H1 (cell line): ENCODE data around the gene TIFAB. TPM values are rescaled to one million over a fixed set of nuclear protein-coding genes. Genes with fewer than 3 reads are reported as not detected.

ENCODE experiments used
- CTCF ChIA-PET: fragments of 300-600 bp; sonication (Branson Sonifier 250); formaldehyde crosslinking; loops from one replicate; lab custom pipeline; 2021; ENCODE audit not compliant: partially characterized antibody; lab: Charles Lee
- POLR2A ChIA-PET: fragments of 300-600 bp; sonication (Branson Sonifier 250); formaldehyde crosslinking; loops from one replicate; lab custom pipeline; 2021; ENCODE audit warnings: inconsistent platforms; ENCODE audit not compliant: partially characterized antibody; lab: Charles Lee
- DNase-seq, 2 experiments: peaks; one replicate each; pipeline versions ENCODE4 v3.0.0 to v3.0.0-alpha.2; 2010 to 2022; ENCODE audit warnings: low spot score in 2 of 2, low read depth in 1 of 2, mixed read lengths in 1 of 2
- FAIRE-seq: peaks from 2 replicates; lab custom pipeline; 2011; peaks lifted over from hg19 to GRCh38; lab: Jason Lieb, UNC
- H2AFZ ChIP-seq: 2 replicates; pipeline ENCODE4 v1.8.1; 2012; ENCODE audit warnings: low read length, inconsistent platforms
- H2AK5ac ChIP-seq: 2 replicates; pipeline ENCODE4 v1.6.1; 2013; ENCODE audit warnings: low read depth, low read length
- H2BK120ac ChIP-seq: replicated peaks from 2 replicates; pipeline ENCODE3; 2013; ENCODE audit warnings: low read depth, low read length, inconsistent platforms
- H2BK12ac ChIP-seq: 2 replicates; pipeline ENCODE4 v1.6.1; 2013; ENCODE audit warnings: low read depth, low read length
- H2BK15ac ChIP-seq: 2 replicates; pipeline ENCODE4 v1.6.1; 2013; ENCODE audit warnings: low read length
- H2BK20ac ChIP-seq: 2 replicates; pipeline ENCODE4 v1.6.1; 2013; ENCODE audit warnings: low read length
- H2BK5ac ChIP-seq: 2 replicates; pipeline ENCODE4 v1.6.1; 2013; ENCODE audit warnings: low read depth, low read length
- H3K14ac ChIP-seq: 2 replicates; pipeline ENCODE4 v1.6.1; 2013; ENCODE audit warnings: inconsistent platforms; ENCODE audit not compliant: insufficient read length
- H3K18ac ChIP-seq: 2 replicates; pipeline ENCODE4 v1.6.1; 2013; ENCODE audit warnings: low read length; ENCODE audit errors: extremely low read depth
- H3K23ac ChIP-seq: 2 replicates; pipeline ENCODE4 v1.6.1; 2013; ENCODE audit warnings: inconsistent platforms; ENCODE audit not compliant: insufficient read length
- H3K23me2 ChIP-seq: 2 replicates; pipeline ENCODE4 v1.6.1; 2013; ENCODE audit warnings: low read depth, low read length
- H3K27ac ChIP-seq: 2 replicates; pipeline ENCODE4 v1.6.1; 2011; ENCODE audit warnings: low read depth, low read length, inconsistent platforms
- H3K27me3 ChIP-seq, 4 experiments: replicated peaks in 1 of 4; 1 replicate in 1 of 4; 2 replicates in 3 of 4; pipeline versions ENCODE4 v1.6.1 to v1.8.1; 2011 to 2013; ENCODE audit warnings: low read length in 3 of 4, mild to moderate bottlenecking in 3 of 4, inconsistent platforms in 2 of 4, mixed read lengths in 2 of 4, moderate library complexity in 1 of 4; ENCODE audit not compliant: control insufficient read depth in 3 of 4, insufficient read depth in 3 of 4; ENCODE audit errors: extremely low read depth in 1 of 4
- H3K36me3 ChIP-seq, 4 experiments: 2 replicates each; pipeline versions ENCODE4 v1.6.1 to v1.8.1; 2011 to 2013; ENCODE audit warnings: mild to moderate bottlenecking in 4 of 4, low read length in 3 of 4, moderate library complexity in 2 of 4, control low read depth in 1 of 4, inconsistent platforms in 1 of 4; ENCODE audit not compliant: insufficient read depth in 4 of 4, control insufficient read depth in 2 of 4
- H3K4ac ChIP-seq: replicated peaks from 2 replicates; pipeline ENCODE3; 2013; ENCODE audit warnings: low read length, low read depth, mixed read lengths, inconsistent platforms; ENCODE audit not compliant: insufficient read length
- H3K4me1 ChIP-seq, 4 experiments: replicated peaks in 1 of 4; 1 replicate in 1 of 4; 2 replicates in 3 of 4; pipeline versions ENCODE4 v1.6.1 to v1.8.1; 2011 to 2013; ENCODE audit warnings: low read length in 3 of 4, inconsistent platforms in 2 of 4, mixed read lengths in 1 of 4; ENCODE audit not compliant: insufficient read depth in 4 of 4, control insufficient read depth in 3 of 4
- H3K4me2 ChIP-seq, 2 experiments: 2 replicates each; pipeline versions ENCODE4 v1.6.1 to v1.8.1; 2011 to 2013; ENCODE audit warnings: low read depth in 2 of 2, low read length in 2 of 2, control low read depth in 1 of 2, inconsistent platforms in 1 of 2, mild to moderate bottlenecking in 1 of 2; ENCODE audit not compliant: insufficient read depth in 1 of 2
- H3K4me3 ChIP-seq, 4 experiments: fragments of 200-600, 300-600 bp in 1 of 4; sonication (generic), shearing (Covaris generic), sonication (Bioruptor Twin) in 1 of 4; 2 replicates each; pipeline versions ENCODE4 v1.5.1 to v1.8.1; 2011 to 2016; ENCODE audit warnings: low read length in 4 of 4, low read depth in 3 of 4, control low read depth in 2 of 4, inconsistent platforms in 2 of 4, mild to moderate bottlenecking in 2 of 4, mixed read lengths in 1 of 4, moderate library complexity in 1 of 4; ENCODE audit not compliant: insufficient read depth in 2 of 4; ENCODE audit errors: extremely low read depth in 1 of 4
- H3K56ac ChIP-seq: replicated peaks from 2 replicates; pipeline ENCODE3; 2013; ENCODE audit warnings: low read depth, mild to moderate bottlenecking, mixed read lengths, low read length, inconsistent platforms; ENCODE audit not compliant: insufficient read length
- H3K79me1 ChIP-seq: 2 replicates; pipeline ENCODE4 v1.6.1; 2013; ENCODE audit warnings: low read depth, low read length, control low read depth
- H3K79me2 ChIP-seq, 2 experiments: 2 replicates each; pipeline versions ENCODE4 v1.6.1 to v1.8.1; 2012 to 2013; ENCODE audit warnings: low read length in 2 of 2, mild to moderate bottlenecking in 2 of 2, inconsistent platforms in 1 of 2; ENCODE audit not compliant: insufficient read depth in 2 of 2, control insufficient read depth in 1 of 2
- H3K9ac ChIP-seq, 4 experiments: replicated peaks in 1 of 4; 1 replicate in 1 of 4; 2 replicates in 3 of 4; pipeline versions ENCODE4 v1.6.1 to v1.8.1; 2011 to 2013; ENCODE audit warnings: low read depth in 3 of 4, low read length in 3 of 4, control low read depth in 2 of 4, mild to moderate bottlenecking in 2 of 4, moderate library complexity in 2 of 4, inconsistent platforms in 1 of 4; ENCODE audit errors: extremely low read depth in 1 of 4
- H3K9me3 ChIP-seq, 2 experiments: 2 replicates each; pipeline versions ENCODE4 v1.6.1 to v1.8.1; 2012 to 2013; ENCODE audit warnings: mild to moderate bottlenecking in 2 of 2, moderate library complexity in 2 of 2, control low read depth in 1 of 2, inconsistent platforms in 1 of 2, low read depth in 1 of 2, low read length in 1 of 2, mixed read lengths in 1 of 2; ENCODE audit not compliant: insufficient read depth in 2 of 2
- H4K20me1 ChIP-seq, 2 experiments: replicated peaks in 1 of 2; 2 replicates each; pipeline versions ENCODE3 to v1.8.1; 2011 to 2013; ENCODE audit warnings: inconsistent platforms in 2 of 2, low read length in 2 of 2, mild to moderate bottlenecking in 1 of 2; ENCODE audit not compliant: insufficient read depth in 2 of 2, control insufficient read depth in 1 of 2
- H4K5ac ChIP-seq: 2 replicates; pipeline ENCODE4 v1.6.1; 2013; ENCODE audit warnings: low read length, low read depth, mixed read lengths, inconsistent platforms; ENCODE audit not compliant: insufficient read length
- H4K8ac ChIP-seq: 2 replicates; pipeline ENCODE4 v1.8.0; 2013; ENCODE audit warnings: mild to moderate bottlenecking, moderate library complexity, low read length, inconsistent platforms; ENCODE audit not compliant: insufficient read depth; ENCODE audit errors: extremely low read depth
- H4K91ac ChIP-seq: replicated peaks from 2 replicates; pipeline ENCODE3; 2013; ENCODE audit warnings: low read length, mixed read lengths, inconsistent platforms; ENCODE audit not compliant: insufficient read length
- BCL11A ChIP-seq, 2 experiments: IDR thresholded peaks; one replicate each; pipeline ENCODE4 v1.6.1; 2011; ENCODE audit warnings: low read depth in 2 of 2, low read length in 2 of 2, mild to moderate bottlenecking in 2 of 2
- CBX8 ChIP-seq: fragments of 300-800, 300-1000 bp; sonication (generic); IDR thresholded peaks from 2 replicates; pipeline ENCODE4 v1.7.1; 2016; ENCODE audit warnings: low read depth, low read length, borderline replicate concordance
- CEBPB ChIP-seq: IDR thresholded peaks from 2 replicates; pipeline ENCODE4 v1.6.1; 2012; ENCODE audit warnings: low read depth, low read length
- GABPA ChIP-seq: IDR thresholded peaks from 2 replicates; pipeline ENCODE4 v1.6.1; 2011; ENCODE audit warnings: mild to moderate bottlenecking, low read length, moderate library complexity, borderline replicate concordance; ENCODE audit not compliant: insufficient read depth
- NRF1 ChIP-seq: IDR thresholded peaks from 2 replicates; pipeline ENCODE4 v1.6.1; 2011; ENCODE audit warnings: mild to moderate bottlenecking, low read depth, low read length, improper control_type of control experiment
- SIN3A ChIP-seq, 2 experiments: IDR thresholded peaks in 1 of 2; conservative IDR thresholded peaks in 1 of 2; 2 replicates each; pipeline ENCODE4 v1.6.1; 2011 to 2012; ENCODE audit warnings: low read length in 2 of 2, improper control_type of control experiment in 1 of 2, low read depth in 1 of 2, mild to moderate bottlenecking in 1 of 2
- SP1 ChIP-seq: IDR thresholded peaks from 2 replicates; pipeline ENCODE4 v1.6.1; 2011; ENCODE audit warnings: low read depth, low read length
- SP2 ChIP-seq: IDR thresholded peaks from 2 replicates; pipeline ENCODE4 v1.6.1; 2012; ENCODE audit warnings: mild to moderate bottlenecking, low read length, inconsistent platforms
- TAF7 ChIP-seq: optimal IDR thresholded peaks from 2 replicates; pipeline ENCODE3; 2011; ENCODE audit warnings: low read depth, mild to moderate bottlenecking, inconsistent platforms, low read length, moderate library complexity, borderline replicate concordance
- TBP ChIP-seq: IDR thresholded peaks from 2 replicates; pipeline ENCODE4 v1.6.1; 2011; ENCODE audit warnings: low read depth, low read length, improper control_type of control experiment
- WGBS, 2 experiments: shearing (Covaris generic) in 1 of 2; methylation state at CpG; one replicate each; pipeline versions ENCODE4 v1.1.6 to v1.1.7; 2013 to 2015; ENCODE audit warnings: low lambda C conversion rate in 2 of 2, mixed read lengths in 2 of 2, inconsistent platforms in 1 of 2, low coverage in 1 of 2, missing lambda C conversion rate in 1 of 2; ENCODE audit not compliant: insufficient replicate concordance in 2 of 2, insufficient coverage in 1 of 2, insufficient read length in 1 of 2; ENCODE audit errors: extremely low coverage in 1 of 2, missing lambda C conversion rate in 1 of 2; 5-methylcytosine and 5-hydroxymethylcytosine counted together
- polyA plus RNA-seq, 7 experiments: library from polyadenylated mRNA; depleted of rRNA in 3 of 7; stranded (reverse) in 5 of 7; unstranded in 2 of 7; fragments of >200 nt in 5 of 7; fragments of 200-250 nt in 2 of 7; gene quantifications; 1 replicate in 5 of 7; 2 replicates in 1 of 7; 4 replicates in 1 of 7; pipeline versions ENCODE4 v1.2.1 to v1.2.3, GENCODE V29; 2011 to 2013; ENCODE audit warnings: missing spikeins in 2 of 7, mixed read lengths in 2 of 7
- total RNA-seq: library from RNA; stranded (reverse); fragmentation: NEBNext Ultra II Directional; extraction: Animal tissue kit (Norgen Biotek cat#: 25700); gene quantifications from 2 replicates; pipeline ENCODE4 v1.2.1, GENCODE V29; 2021

Gene TIFAB
- total and polyA plus RNA-seq, 2 of the 8 experiments (the other 6 are each of a cell fraction or from before 2014, with no cell fraction given): not detected

GRCh38 chr5:135450336-135450735, 1.8 kb downstream of the TIFAB start:
- FAIRE-seq: no peak
- Histone ChIP-seq H2AK5ac (no peak overlapping the region), H3K4me2 (no peak overlapping the region), H3K14ac (no peak overlapping the region), H2AFZ (no peak overlapping the region), H2BK20ac (no peak overlapping the region), H2BK12ac (no peak overlapping the region), H4K5ac (no peak overlapping the region), H3K23ac (no peak overlapping the region), H3K79me1 (no peaks in the 10 kb centered on the region), H4K8ac (no peak overlapping the region), H4K91ac (no peak overlapping the region), H3K79me2 (no peaks in the 10 kb centered on the region), H2BK5ac (no peak overlapping the region), H4K20me1 (no peaks in the 10 kb centered on the region), H3K36me3 (no peaks in the 10 kb centered on the region), H3K18ac (no peak overlapping the region), H3K9me3 (no peaks in the 10 kb centered on the region), H3K4me3 (no peak overlapping the region), H3K56ac (no peak overlapping the region), H2BK15ac (no peak overlapping the region), H3K27ac (no peak overlapping the region), H2BK120ac (no peak overlapping the region), H3K9ac (no peak overlapping the region), H3K4ac (no peak overlapping the region), H3K27me3 (peaks cover 0 to 3% (median 0%) of the 10 kb centered on the region in 4 experiments; a peak in 1 of 7 replicates), H3K4me1 (peaks cover 0 to 3% (median 1%) of the 10 kb centered on the region in 4 experiments; a peak in 2 of 7 replicates), H3K23me2 (no peaks in the 10 kb centered on the region)
- WGBS, 2 experiments: 96% methylated on average over 3 of the region's 3 CpGs; no CpG with 5 or more reads in 1 of the 2 experiments
- ChIA-PET CTCF (interaction anchor here (1.6 to 19.4 kb wide), 2 partner anchors 10 to 13 kb away, joined by 6 to 264 read pairs; no protein-coding TSS in a partner anchor), POLR2A (interaction anchor here (1.3 kb wide), 1 partner anchor 10 kb away, joined by 3 read pairs; no protein-coding TSS in a partner anchor)
- no peak for DNase-seq
- no peak for TF ChIP-seq SIN3A (conservative IDR thresholded peaks at IDR 0.05 in 1 of 2, IDR thresholded peaks at IDR 0.05 in 1 of 2; ENCODE audit: low read depth in 1 of 2, low read length in 2 of 2)
- TF ChIP-seq CEBPB: no peak
- TF ChIP-seq SP2: no peak
- TF ChIP-seq CBX8: no peak
- no peak for TF ChIP-seq TAF7
- no peak for TF ChIP-seq SP1
- TF ChIP-seq BCL11A (IDR thresholded peaks at IDR 0.05; ENCODE audit: low read depth in 2 of 2, low read length in 2 of 2): no peak
- TF ChIP-seq GABPA: no peak
- no peak for TF ChIP-seq NRF1
- TF ChIP-seq TBP: no peak
